Measurements from ENCODE around the gene RAD51B. TPM values are rescaled to one million over a fixed set of nuclear protein-coding genes. Genes with fewer than 3 reads are reported as not detected.

RAD51B gene
- total RNA-seq, 2 donors from 2014 or later, result 13.7 to 15.1 TPM

- intact Hi-C loops (cut with DNase I), result no loop called here
- no peak for DNase-seq (ENCODE audit: low spot score)
These were observed 118.5 kb downstream of the RAD51B start for GRCh38 chr14:67938071-67938470.

- DNase-seq (ENCODE audit: low spot score), result no peak
- intact Hi-C loops (cut with DNase I), result loop anchor here (5.0 to 10.0 kb wide), 4 partner anchors 194 to 877 kb away; no protein-coding TSS in a partner anchor
These were observed 121.2 kb downstream of the RAD51B start for GRCh38 chr14:67940486-67941455.

GRCh38 chr14:67941456-67942018 is 122.0 kb downstream of the RAD51B start:
- DNase-seq (ENCODE audit: low spot score), result no peak
- intact Hi-C loops (cut with DNase I), result loop anchor here (5.0 to 10.0 kb wide), 4 partner anchors 193 to 876 kb away; no protein-coding TSS in a partner anchor

- DNase-seq (ENCODE audit: low spot score), result no peak
- intact Hi-C loops (cut with DNase I), result loop anchor here (5.0 to 10.0 kb wide), 4 partner anchors 193 to 875 kb away; no protein-coding TSS in a partner anchor
These were observed 122.6 kb downstream of the RAD51B start for GRCh38 chr14:67942080-67942710.

- DNase-seq (ENCODE audit: low spot score), result no peak
- intact Hi-C loops (cut with DNase I), result loop anchor here (5.0 to 10.0 kb wide), 4 partner anchors 191 to 873 kb away; no protein-coding TSS in a partner anchor
These were observed 124.4 kb downstream of the RAD51B start for GRCh38 chr14:67943947-67944346.

GRCh38 chr14:67944605-67945004 is 125.0 kb downstream of the RAD51B start:
- no peak for DNase-seq (ENCODE audit: low spot score)
- intact Hi-C loops (cut with DNase I), result loop anchor here (5.0 to 10.0 kb wide), 4 partner anchors 190 to 873 kb away; no protein-coding TSS in a partner anchor

GRCh38 chr14:67949771-67950170 is 130.2 kb downstream of the RAD51B start:
- intact Hi-C loops (cut with DNase I), result loop anchor here (10.0 kb wide), 2 partner anchors 185 to 295 kb away; no protein-coding TSS in a partner anchor
- DNase-seq (ENCODE audit: low spot score), result no peak

- intact Hi-C loops (cut with DNase I), result no loop called here
- DNase-seq (ENCODE audit: low spot score), result no peak
These were observed 130.8 kb downstream of the RAD51B start for GRCh38 chr14:67950386-67950785.

- intact Hi-C loops (cut with DNase I), result no loop called here
- DNase-seq (ENCODE audit: low spot score), result no peak
These were observed 132.1 kb downstream of the RAD51B start for GRCh38 chr14:67951529-67952135.

- no peak for DNase-seq (ENCODE audit: low spot score)
- intact Hi-C loops (cut with DNase I), result no loop called here
These were observed 132.8 kb downstream of the RAD51B start for GRCh38 chr14:67952381-67952780.

- intact Hi-C loops (cut with DNase I), result no loop called here
- DNase-seq (ENCODE audit: low spot score), result no peak
These were observed 133.2 kb downstream of the RAD51B start for GRCh38 chr14:67952786-67953185.

GRCh38 chr14:67955261-67955660 is 135.7 kb downstream of the RAD51B start:
- no peak for DNase-seq (ENCODE audit: low spot score)
- intact Hi-C loops (cut with DNase I), result no loop called here

GRCh38 chr14:67957946-67958345 is 138.4 kb downstream of the RAD51B start:
- intact Hi-C loops (cut with DNase I), result no loop called here
- DNase-seq (ENCODE audit: low spot score), result no peak

GRCh38 chr14:67961676-67962075 is 142.1 kb downstream of the RAD51B start:
- intact Hi-C loops (cut with DNase I), result no loop called here
- DNase-seq (ENCODE audit: low spot score), result no peak

- intact Hi-C loops (cut with DNase I), result no loop called here
- no peak for DNase-seq (ENCODE audit: low spot score)
These were observed 142.7 kb downstream of the RAD51B start for GRCh38 chr14:67962215-67962644.

- intact Hi-C loops (cut with DNase I), result no loop called here
- no peak for DNase-seq (ENCODE audit: low spot score)
These were observed 144.0 kb downstream of the RAD51B start for GRCh38 chr14:67963545-67963944.

GRCh38 chr14:67963960-67964812 is 144.6 kb downstream of the RAD51B start:
- intact Hi-C loops (cut with DNase I), result no loop called here
- no peak for DNase-seq (ENCODE audit: low spot score)

GRCh38 chr14:67965696-67966095 is 146.1 kb downstream of the RAD51B start:
- intact Hi-C loops (cut with DNase I), result no loop called here
- no peak for DNase-seq (ENCODE audit: low spot score)
